IPS DF 6.9 (cell line): Measurements from ENCODE around the gene TTLL7.
"Not testable (repeated sequence)": the region's sequence is repeated elsewhere in the genome, so short reads cannot be mapped to it uniquely, and the experiment has no call there.

ENCODE experiments used
- DNase-seq: peaks from one replicate; pipeline ENCODE4 v3.0.0-alpha.2; 2013; ENCODE audit warnings: low read depth, low spot score
- H3K27ac ChIP-seq: one replicate; pipeline ENCODE4 v1.5.1; 2013; ENCODE audit warnings: low read length, control low read depth
- H3K27me3 ChIP-seq: 2 replicates; pipeline ENCODE4 v1.6.1; 2013; ENCODE audit warnings: mild to moderate bottlenecking, low read length; ENCODE audit not compliant: control insufficient read depth, insufficient read depth
- H3K36me3 ChIP-seq: 2 replicates; pipeline ENCODE4 v1.6.1; 2013; ENCODE audit warnings: low read length; ENCODE audit not compliant: control insufficient read depth, insufficient read depth
- H3K4me1 ChIP-seq: 2 replicates; pipeline ENCODE4 v1.6.1; 2013; ENCODE audit warnings: low read length; ENCODE audit not compliant: control insufficient read depth, insufficient read depth
- H3K4me3 ChIP-seq: 2 replicates; pipeline ENCODE4 v1.5.1; 2013; ENCODE audit warnings: mild to moderate bottlenecking, low read length
- H3K9me3 ChIP-seq: 2 replicates; pipeline ENCODE4 v1.6.1; 2013; ENCODE audit warnings: low read length, inconsistent platforms; ENCODE audit not compliant: control insufficient read depth, insufficient read depth
- WGBS: extraction: QIAGEN DNeasy Blood & Tissue Kit; methylation state at CpG from one replicate; pipeline ENCODE4 v1.1.7; 2013; ENCODE audit warnings: mixed read lengths, missing lambda C conversion rate; ENCODE audit not compliant: insufficient read length, insufficient coverage; 5-methylcytosine and 5-hydroxymethylcytosine counted together

Gene TTLL7

DNA sequence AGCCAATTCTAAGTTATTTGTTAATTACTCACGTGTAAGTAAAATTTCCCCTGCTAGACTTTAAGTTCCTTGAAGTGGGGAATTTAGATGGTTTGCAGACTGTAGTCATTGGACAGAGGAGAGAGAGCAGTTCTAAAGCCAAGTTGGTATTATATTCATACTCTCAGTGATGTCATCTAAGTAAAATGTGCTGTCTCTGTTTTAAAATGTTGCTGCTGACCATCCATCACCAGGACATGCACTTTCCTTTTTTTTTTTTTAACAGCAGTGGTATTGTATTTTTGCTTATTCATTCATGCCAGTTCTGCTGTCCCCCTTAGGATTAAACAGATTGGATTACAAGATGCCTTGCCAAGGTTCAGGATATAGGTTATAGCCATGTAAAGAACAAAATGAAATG lies 2.3 kb downstream of the TTLL7 start:
- Histone ChIP-seq H3K27me3 (peaks cover 10% of the 10 kb centered on the region), H3K4me1 (no peaks in the 10 kb centered on the region; the same call in 1 of the 2 replicates), H3K27ac (no peak overlapping the region), H3K4me3 (no peak overlapping the region), H3K36me3 (no peaks in the 10 kb centered on the region), H3K9me3 (no peaks in the 10 kb centered on the region)
- no CpG with 5 or more reads among the region's 1 CpG for WGBS
- DNase-seq: no peak

DNA sequence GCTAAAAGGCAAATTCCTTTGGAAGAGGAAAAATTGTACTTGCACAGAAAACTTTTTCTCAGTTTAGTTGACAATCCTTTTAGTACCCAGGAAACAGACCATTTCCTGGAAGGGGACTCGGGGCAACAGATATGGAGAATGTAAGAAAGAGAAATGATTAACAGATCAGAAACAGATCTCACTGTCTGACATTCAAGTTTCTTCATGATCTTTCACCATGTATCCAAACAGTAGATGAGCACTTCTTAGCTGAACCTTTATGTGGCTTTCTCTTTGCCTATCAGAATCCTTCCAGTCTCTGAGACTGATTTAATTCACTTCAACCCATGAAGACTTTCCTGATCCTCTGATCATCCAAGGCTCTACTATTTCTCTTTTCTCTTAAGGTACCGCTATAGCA lies 2.7 kb downstream of the TTLL7 start:
- Histone ChIP-seq H3K9me3 (no peaks in the 10 kb centered on the region), H3K4me1 (no peaks in the 10 kb centered on the region; the same call in 1 of the 2 replicates), H3K36me3 (no peaks in the 10 kb centered on the region), H3K27ac (no peak overlapping the region), H3K4me3 (no peak overlapping the region), H3K27me3 (peaks cover 9% of the 10 kb centered on the region)
- DNase-seq: no peak
- no CpG with 5 or more reads among the region's 2 CpGs for WGBS

DNA sequence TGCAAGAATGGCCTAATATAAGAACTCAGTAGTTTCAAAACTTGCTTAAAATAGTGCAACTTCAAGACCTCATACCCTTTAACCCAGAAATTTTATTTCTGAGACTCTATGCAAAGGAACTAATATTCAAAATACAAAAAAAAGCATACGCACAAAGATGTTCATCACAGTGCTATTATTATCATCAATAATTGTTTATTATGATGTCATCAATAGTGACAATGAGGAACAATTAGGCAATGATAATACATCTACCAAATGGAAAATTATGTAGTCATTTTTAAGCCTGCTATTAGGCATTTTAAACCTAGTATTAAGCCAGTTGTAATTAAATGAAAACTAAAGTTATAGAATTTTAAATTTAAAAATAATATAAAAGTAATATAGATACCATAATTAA lies 3.3 kb downstream of the TTLL7 start:
- Histone ChIP-seq H3K36me3 (no peaks in the 10 kb centered on the region), H3K9me3 (no peaks in the 10 kb centered on the region), H3K4me3 (no peak overlapping the region), H3K27ac (no peak overlapping the region), H3K27me3 (peaks cover 7% of the 10 kb centered on the region), H3K4me1 (no peaks in the 10 kb centered on the region; the same call in 1 of the 2 replicates)
- no CpG with 5 or more reads among the region's 1 CpG for WGBS
- no peak for DNase-seq

DNA sequence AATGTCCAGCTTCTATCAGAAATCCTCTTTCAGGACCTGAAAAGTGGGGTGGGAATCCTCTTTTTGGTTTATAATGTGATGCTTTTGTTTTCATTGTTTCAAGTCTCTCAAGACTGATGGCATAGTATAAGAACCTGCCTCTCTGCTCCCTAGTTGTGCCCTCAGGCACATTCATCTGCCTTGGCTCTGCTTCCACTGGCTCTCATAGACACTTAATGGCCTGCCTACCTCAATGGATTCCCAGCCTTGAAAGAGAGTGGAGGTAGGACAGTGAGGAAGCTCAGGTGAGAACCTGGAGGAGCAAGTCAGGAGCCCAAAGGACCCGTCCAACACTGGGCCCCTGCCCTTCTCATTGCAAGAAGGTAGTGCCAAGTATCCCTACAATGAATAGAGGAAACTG lies 4.8 kb downstream of the TTLL7 start:
- Histone ChIP-seq H3K4me3 (no peak overlapping the region), H3K36me3 (no peaks in the 10 kb centered on the region), H3K27ac (no peak overlapping the region), H3K9me3 (no peaks in the 10 kb centered on the region), H3K27me3 (no peaks in the 10 kb centered on the region), H3K4me1 (no peaks in the 10 kb centered on the region)
- WGBS: no CpG with 5 or more reads among the region's 1 CpG
- no peak for DNase-seq

DNA sequence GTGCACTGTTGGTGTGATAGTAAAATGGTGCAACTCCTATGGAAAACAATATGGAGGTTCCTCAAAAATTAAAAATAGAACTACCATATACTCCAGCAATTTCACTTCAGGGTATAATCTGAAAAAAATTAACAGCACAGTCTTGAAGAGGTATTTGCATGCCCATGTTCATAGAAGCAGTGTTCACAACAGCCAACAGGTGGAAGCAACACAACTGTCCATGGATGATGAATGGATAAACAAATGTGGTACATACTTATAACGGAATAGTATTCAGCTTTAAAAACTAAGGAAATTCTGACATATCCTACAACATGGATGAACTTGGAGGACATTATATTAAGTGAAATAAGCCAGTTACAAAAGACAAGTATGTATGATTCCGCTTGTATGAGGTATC lies 8.2 kb downstream of the TTLL7 start:
- no peak overlapping the region for H3K4me3 ChIP-seq
- WGBS: no CpG with 5 or more reads among the region's 2 CpGs
- DNase-seq: no peak
- H3K36me3 ChIP-seq: no peaks in the 10 kb centered on the region
- H3K27ac ChIP-seq: no peak overlapping the region
- H3K9me3 ChIP-seq: no peaks in the 10 kb centered on the region
- H3K27me3 ChIP-seq: no peaks in the 10 kb centered on the region
- no peaks in the 10 kb centered on the region for H3K4me1 ChIP-seq

DNA sequence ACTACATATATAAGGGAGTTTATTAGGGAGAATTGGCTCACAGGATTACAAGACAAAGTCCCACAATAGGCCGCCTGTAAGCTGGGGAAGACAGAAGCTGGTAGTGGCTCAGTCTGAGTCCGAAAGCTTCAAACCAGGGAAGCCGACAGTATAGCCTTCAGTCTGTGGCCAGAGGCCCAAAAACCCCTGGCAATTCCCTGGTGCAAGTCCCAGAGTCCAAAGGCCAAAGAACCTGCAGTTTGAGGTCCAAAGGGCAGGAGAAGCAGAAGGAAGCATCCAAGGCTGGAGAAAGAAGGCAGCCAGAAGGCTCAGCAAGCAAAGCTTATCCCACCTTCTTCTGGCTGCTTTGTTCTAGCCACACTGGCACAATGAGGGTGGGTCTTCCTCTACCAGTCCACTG lies 13.9 kb downstream of the TTLL7 start:
- WGBS: no CpG with 5 or more reads among the region's 3 CpGs
- DNase-seq: no peak
- Histone ChIP-seq H3K27ac (no peak overlapping the region), H3K9me3 (no peaks in the 10 kb centered on the region), H3K36me3 (no peaks in the 10 kb centered on the region), H3K4me1 (no peaks in the 10 kb centered on the region), H3K4me3 (no peak overlapping the region), H3K27me3 (no peaks in the 10 kb centered on the region)

DNA sequence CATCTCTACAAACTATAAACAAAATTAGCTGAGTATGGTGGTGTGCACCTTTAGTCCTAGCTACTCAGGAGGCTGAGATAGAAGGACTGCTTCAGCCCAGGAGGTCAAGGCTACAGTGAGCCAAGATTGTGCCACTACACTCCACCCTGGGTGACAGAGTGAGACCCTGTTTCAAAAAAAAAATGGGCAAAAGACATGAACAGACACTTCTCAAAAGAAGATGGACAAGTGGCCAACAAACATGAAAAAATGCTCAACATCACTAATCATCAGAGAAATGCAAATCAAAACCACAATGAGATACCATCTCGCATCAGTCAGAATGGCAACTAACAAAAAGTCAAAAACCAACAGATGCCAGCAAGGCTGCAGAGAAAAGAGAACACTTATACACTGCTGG lies 15.0 kb downstream of the TTLL7 start:
- not testable (repeated sequence) for H3K36me3 ChIP-seq, H3K4me1 ChIP-seq, DNase-seq, H3K9me3 ChIP-seq, H3K27me3 ChIP-seq, H3K4me3 ChIP-seq, H3K27ac ChIP-seq
- WGBS: no CpG with 5 or more reads among the region's 1 CpG

DNA sequence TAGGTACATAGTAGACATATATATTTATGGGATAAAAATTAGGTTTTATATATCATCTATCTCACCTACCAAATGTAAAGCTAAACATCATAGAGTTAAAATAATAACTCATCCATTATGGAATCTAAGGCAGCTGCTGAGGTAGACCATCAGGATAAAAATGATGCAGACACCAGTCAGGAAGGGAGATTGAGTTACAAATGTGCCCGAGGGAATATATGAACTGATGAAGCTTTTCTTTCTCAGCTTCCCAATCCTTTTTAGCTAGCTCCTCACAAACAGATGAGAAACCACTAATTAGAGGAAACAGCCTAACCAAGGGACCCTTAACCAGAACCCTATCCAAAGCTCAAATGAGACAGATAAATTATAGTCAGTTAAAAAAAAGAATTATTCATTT lies 20.9 kb downstream of the TTLL7 start:
- no CpG with 5 or more reads among the region's 1 CpG for WGBS
- Histone ChIP-seq H3K9me3 (no peaks in the 10 kb centered on the region), H3K36me3 (no peaks in the 10 kb centered on the region), H3K27me3 (no peaks in the 10 kb centered on the region), H3K27ac (no peak overlapping the region), H3K4me3 (no peak overlapping the region), H3K4me1 (no peaks in the 10 kb centered on the region; the same call in 1 of the 2 replicates)
- DNase-seq: no peak

DNA sequence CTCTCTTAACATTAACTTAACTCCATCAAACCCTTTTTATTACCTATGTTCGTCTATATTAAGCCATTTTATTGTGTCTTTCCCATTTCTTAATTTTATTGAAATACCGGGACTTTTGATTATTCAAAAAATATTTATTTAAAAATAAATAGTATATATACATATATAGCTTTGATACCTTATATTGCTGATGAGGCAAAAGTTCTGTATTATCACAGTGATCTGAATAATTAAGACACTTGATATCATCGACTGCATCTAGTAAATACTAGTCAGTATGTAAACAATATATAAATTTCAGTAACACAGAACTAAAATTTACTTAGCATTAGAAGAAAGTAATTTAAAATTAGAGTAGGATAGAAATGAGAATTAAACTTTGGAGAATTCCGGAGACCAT lies 22.0 kb downstream of the TTLL7 start:
- Histone ChIP-seq H3K27ac (no peak overlapping the region), H3K9me3 (no peaks in the 10 kb centered on the region), H3K4me3 (no peak overlapping the region), H3K36me3 (no peaks in the 10 kb centered on the region), H3K4me1 (no peaks in the 10 kb centered on the region; the same call in 1 of the 2 replicates), H3K27me3 (no peaks in the 10 kb centered on the region)
- WGBS: 100% methylated on average over 1 of the region's 4 CpGs
- DNase-seq: no peak

DNA sequence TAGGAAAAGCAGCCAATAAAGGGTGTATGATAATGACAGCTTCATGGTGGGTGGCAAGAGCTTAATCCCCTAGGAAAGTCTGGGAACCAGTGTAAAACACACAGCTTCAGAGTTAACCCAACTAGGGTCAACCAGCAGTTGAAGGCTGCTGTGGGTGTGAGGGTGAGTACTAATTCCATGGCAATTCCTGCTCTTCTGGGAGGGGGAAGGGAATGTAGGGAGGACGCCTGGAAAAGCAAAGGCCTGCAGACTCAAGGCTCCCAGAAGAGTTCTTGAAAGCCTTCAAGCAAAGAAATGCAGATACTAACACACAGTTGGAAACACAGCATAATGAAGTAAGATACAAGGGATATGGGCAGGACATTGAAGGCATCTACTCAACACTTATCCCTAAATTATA lies 28.1 kb downstream of the TTLL7 start:
- no peaks in the 10 kb centered on the region for H3K27me3 ChIP-seq
- no CpG with 5 or more reads among the region's 1 CpG for WGBS
- peaks cover 2% of the 10 kb centered on the region; the same call in 1 of the 2 replicates for H3K4me1 ChIP-seq
- no peaks in the 10 kb centered on the region for H3K9me3 ChIP-seq
- H3K27ac ChIP-seq: no peak overlapping the region
- H3K4me3 ChIP-seq: no peak overlapping the region
- no peak for DNase-seq
- H3K36me3 ChIP-seq: no peaks in the 10 kb centered on the region

DNA sequence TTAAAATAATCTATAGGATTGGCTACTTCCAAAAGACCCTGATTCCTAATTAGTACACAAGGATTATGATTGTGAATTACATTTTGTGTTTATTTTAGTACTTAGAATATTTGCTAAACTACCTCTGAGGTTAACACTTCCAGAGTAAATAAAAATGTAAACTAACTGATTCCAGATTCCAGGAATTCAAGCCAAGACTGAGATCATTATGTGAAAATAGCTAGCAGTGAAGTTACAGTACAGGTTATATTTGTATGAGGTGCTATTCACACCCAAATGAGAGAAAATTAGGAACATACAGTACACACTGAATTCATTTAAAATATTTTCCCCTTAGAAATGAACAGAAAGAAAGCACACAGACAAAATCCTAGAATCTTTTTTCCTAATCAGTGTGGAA lies 28.8 kb downstream of the TTLL7 start:
- Histone ChIP-seq H3K4me3 (no peak overlapping the region), H3K27me3 (no peaks in the 10 kb centered on the region), H3K36me3 (no peaks in the 10 kb centered on the region), H3K9me3 (no peaks in the 10 kb centered on the region), H3K4me1 (peaks cover 2% of the 10 kb centered on the region; the same call in 1 of the 2 replicates), H3K27ac (no peak overlapping the region)
- no peak for DNase-seq
